ENCODE measurements around the gene CYB561A3. TPM values are rescaled to one million over a fixed set of nuclear protein-coding genes. Genes with fewer than 3 reads are reported as not detected.

The CYB561A3 gene
- total RNA-seq, 1 donor from 2014 or later = 12.1 TPM

DNA sequence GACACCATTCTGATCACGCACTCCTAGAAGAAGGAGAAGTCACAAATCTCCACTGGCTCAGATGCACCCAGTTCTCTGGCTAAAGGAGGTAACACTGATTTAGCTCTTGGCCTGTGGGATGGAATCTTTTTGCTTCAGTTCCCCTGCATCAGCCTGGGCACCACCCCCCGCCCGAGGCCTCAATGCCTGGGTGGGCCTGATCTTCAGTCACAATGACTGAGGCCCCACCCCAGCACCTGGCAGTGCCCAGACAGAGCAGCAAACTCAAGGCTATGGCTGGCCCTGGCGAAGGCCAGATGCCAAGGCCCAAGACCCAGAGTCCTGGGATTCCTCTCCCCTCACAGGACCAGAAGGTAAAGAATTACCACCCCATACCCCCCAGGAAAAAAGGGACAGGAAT is 5.0 kb downstream of the CYB561A3 start:
- TF ChIP-seq EZH2 (IDR thresholded peaks at IDR 0.05) (no peak), EZH2phosphoT487 (IDR thresholded peaks at IDR 0.05) (no peak)
- TF ChIP-seq, protein P1, sequence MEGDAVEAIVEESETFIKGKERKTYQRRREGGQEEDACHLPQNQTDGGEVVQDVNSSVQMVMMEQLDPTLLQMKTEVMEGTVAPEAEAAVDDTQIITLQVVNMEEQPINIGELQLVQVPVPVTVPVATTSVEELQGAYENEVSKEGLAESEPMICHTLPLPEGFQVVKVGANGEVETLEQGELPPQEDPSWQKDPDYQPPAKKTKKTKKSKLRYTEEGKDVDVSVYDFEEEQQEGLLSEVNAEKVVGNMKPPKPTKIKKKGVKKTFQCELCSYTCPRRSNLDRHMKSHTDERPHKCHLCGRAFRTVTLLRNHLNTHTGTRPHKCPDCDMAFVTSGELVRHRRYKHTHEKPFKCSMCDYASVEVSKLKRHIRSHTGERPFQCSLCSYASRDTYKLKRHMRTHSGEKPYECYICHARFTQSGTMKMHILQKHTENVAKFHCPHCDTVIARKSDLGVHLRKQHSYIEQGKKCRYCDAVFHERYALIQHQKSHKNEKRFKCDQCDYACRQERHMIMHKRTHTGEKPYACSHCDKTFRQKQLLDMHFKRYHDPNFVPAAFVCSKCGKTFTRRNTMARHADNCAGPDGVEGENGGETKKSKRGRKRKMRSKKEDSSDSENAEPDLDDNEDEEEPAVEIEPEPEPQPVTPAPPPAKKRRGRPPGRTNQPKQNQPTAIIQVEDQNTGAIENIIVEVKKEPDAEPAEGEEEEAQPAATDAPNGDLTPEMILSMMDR (IDR thresholded peaks at IDR 0.05) = no peak
- H3K9ac ChIP-seq = no peak overlapping the region
- H3K27me3 Mint-ChIP-seq (ENCODE audit: insufficient read depth, low read depth) = peaks cover 4% of the 10 kb centered on the region
- H3K4me3 Mint-ChIP-seq = no peak overlapping the region
- H3K4me3 ChIP-seq = no peak overlapping the region
- no peak for DNase-seq (ENCODE audit: low spot score)
- no peaks in the 10 kb centered on the region for H3K27me3 ChIP-seq
- no peaks in the 10 kb centered on the region for H3K9me3 ChIP-seq (ENCODE audit: low read depth)
- peaks cover 21% of the 10 kb centered on the region for H3K79me2 ChIP-seq (ENCODE audit: low read depth)
- H2AFZ ChIP-seq (replicated peaks) = no peak overlapping the region
- no peak overlapping the region for H3K27ac Mint-ChIP-seq
- no peak overlapping the region for H3K27ac ChIP-seq
- peaks cover 4% of the 10 kb centered on the region for H3K4me1 ChIP-seq
- peaks cover 14% of the 10 kb centered on the region for H3K4me1 Mint-ChIP-seq
- H3K36me3 ChIP-seq = no peaks in the 10 kb centered on the region
- peaks cover 6% of the 10 kb centered on the region for H3K36me3 Mint-ChIP-seq
- H3F3A ChIP-seq (ENCODE audit: low read depth) = peaks cover 4% of the 10 kb centered on the region
- no peaks in the 10 kb centered on the region for H4K20me1 ChIP-seq (ENCODE audit: low read depth)
- no peak overlapping the region for H3K4me2 ChIP-seq
- no peaks in the 10 kb centered on the region for H3K9me3 Mint-ChIP-seq

DNA sequence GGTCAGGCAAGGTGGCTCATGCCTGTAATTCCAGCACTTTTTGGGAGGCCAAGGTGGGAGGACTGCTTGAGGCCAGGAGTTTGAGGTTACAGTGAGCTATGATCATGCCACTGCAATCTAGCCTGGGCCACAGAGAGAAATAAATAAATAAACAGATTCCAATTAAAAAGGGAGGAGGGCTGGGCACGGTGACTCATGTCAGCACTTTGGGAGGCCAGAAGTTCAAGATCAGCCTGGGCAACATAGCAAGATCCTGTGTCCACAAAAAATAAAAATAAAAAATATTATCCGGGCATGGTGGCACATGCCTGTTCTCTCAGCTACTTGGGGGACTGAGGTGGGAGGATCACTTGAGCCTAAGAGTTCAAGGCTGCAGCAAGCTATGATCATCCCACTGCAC is 7.5 kb downstream of the CYB561A3 start:
- H3K4me2 ChIP-seq = no peak overlapping the region
- H3F3A ChIP-seq (ENCODE audit: low read depth) = no peaks in the 10 kb centered on the region
- no peaks in the 10 kb centered on the region for H3K27me3 ChIP-seq
- no peaks in the 10 kb centered on the region for H3K9me3 Mint-ChIP-seq
- no peak overlapping the region for H3K4me3 Mint-ChIP-seq
- no peaks in the 10 kb centered on the region for H3K9me3 ChIP-seq (ENCODE audit: low read depth)
- no peak overlapping the region for H3K4me3 ChIP-seq
- no peak for DNase-seq (ENCODE audit: low spot score)
- H4K20me1 ChIP-seq (ENCODE audit: low read depth) = no peaks in the 10 kb centered on the region
- H3K9ac ChIP-seq = no peak overlapping the region
- H3K36me3 Mint-ChIP-seq = peaks cover 9% of the 10 kb centered on the region
- H3K4me1 ChIP-seq = no peaks in the 10 kb centered on the region
- H3K27ac ChIP-seq = no peak overlapping the region
- no peaks in the 10 kb centered on the region for H3K36me3 ChIP-seq
- H3K4me1 Mint-ChIP-seq = peaks cover 1% of the 10 kb centered on the region
- H3K27ac Mint-ChIP-seq = no peak overlapping the region
- TF ChIP-seq EZH2phosphoT487 (IDR thresholded peaks at IDR 0.05) = no peak
- TF ChIP-seq, protein P1 (IDR thresholded peaks at IDR 0.05) = no peak
- TF ChIP-seq EZH2 (IDR thresholded peaks at IDR 0.05) = no peak
- H2AFZ ChIP-seq (replicated peaks) = no peak overlapping the region
- H3K79me2 ChIP-seq (ENCODE audit: low read depth) = no peaks in the 10 kb centered on the region
- H3K27me3 Mint-ChIP-seq (ENCODE audit: insufficient read depth, low read depth) = peaks cover 2% of the 10 kb centered on the region

DNA sequence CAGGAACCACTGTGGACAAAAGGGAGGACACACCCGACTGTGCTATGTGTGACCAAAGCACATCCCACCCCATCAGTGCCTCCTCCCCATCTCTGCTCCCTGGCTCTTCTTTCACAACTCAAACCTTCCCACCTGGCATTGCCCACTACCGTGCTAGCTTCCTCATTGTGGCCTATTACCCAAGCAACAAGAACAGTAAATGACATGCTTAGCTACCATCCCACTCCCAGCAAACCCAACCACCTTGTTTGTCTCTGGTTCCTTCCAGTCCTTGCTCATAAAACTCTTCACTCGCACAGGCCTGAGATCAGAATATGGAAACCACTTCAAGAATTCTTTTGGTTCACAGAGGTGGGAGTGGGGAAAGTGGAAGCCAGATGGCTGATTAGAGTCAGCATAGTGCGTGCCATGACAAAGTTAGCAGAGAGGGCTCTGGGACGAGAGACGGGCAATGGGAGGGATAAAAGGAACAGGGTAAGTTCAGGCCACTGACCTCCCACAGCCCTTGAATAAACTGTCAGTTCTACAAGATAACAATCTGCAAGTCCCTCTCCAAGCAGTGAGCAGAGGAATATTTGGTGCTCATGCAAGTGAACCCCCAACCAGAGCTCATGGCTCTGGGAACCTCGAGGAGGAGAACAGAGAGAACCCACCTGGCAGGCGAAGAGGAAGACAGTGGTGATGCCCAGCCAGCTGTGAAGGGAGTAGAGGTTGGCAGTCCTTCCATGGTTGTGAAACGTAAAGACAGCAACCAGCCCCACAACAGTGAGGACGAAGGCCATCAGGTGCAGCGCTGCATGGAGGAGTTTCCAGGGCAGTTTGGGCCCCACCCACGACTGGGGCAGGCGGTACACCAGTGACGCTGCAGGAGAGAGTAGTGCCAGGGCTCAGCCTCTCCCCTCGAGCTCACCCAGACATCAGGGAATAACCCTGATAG is 8.3 kb downstream of the CYB561A3 start:
- H3F3A ChIP-seq (ENCODE audit: low read depth) = no peaks in the 10 kb centered on the region
- no peak overlapping the region for H3K27ac Mint-ChIP-seq
- no peak overlapping the region for H3K27ac ChIP-seq
- no peak overlapping the region for H3K4me2 ChIP-seq
- no peaks in the 10 kb centered on the region for H3K36me3 ChIP-seq
- no peaks in the 10 kb centered on the region for H4K20me1 ChIP-seq (ENCODE audit: low read depth)
- no peaks in the 10 kb centered on the region for H3K9me3 Mint-ChIP-seq
- no peak for DNase-seq (ENCODE audit: low spot score)
- H3K27me3 Mint-ChIP-seq (ENCODE audit: insufficient read depth, low read depth) = peaks cover 2% of the 10 kb centered on the region
- no peak overlapping the region for H3K4me3 Mint-ChIP-seq
- no peaks in the 10 kb centered on the region for H3K4me1 Mint-ChIP-seq
- H3K4me3 ChIP-seq = no peak overlapping the region
- H3K36me3 Mint-ChIP-seq = peaks cover 9% of the 10 kb centered on the region
- H3K79me2 ChIP-seq (ENCODE audit: low read depth) = no peaks in the 10 kb centered on the region
- no peak overlapping the region for H2AFZ ChIP-seq (replicated peaks)
- H3K4me1 ChIP-seq = no peaks in the 10 kb centered on the region
- H3K9me3 ChIP-seq (ENCODE audit: low read depth) = no peaks in the 10 kb centered on the region
- no peak overlapping the region for H3K9ac ChIP-seq
- H3K27me3 ChIP-seq = no peaks in the 10 kb centered on the region
- TF ChIP-seq EZH2phosphoT487 (IDR thresholded peaks at IDR 0.05) = no peak
- TF ChIP-seq, protein P1 (IDR thresholded peaks at IDR 0.05) = no peak
- TF ChIP-seq EZH2 (IDR thresholded peaks at IDR 0.05) = no peak
